Measurements from ENCODE around the gene MLLT3. TPM values are rescaled to one million over a fixed set of nuclear protein-coding genes. Genes with fewer than 3 reads are reported as not detected.

Gene MLLT3
- total RNA-seq, 1 experiment from 2014 or later, result 21.6 TPM

DNA sequence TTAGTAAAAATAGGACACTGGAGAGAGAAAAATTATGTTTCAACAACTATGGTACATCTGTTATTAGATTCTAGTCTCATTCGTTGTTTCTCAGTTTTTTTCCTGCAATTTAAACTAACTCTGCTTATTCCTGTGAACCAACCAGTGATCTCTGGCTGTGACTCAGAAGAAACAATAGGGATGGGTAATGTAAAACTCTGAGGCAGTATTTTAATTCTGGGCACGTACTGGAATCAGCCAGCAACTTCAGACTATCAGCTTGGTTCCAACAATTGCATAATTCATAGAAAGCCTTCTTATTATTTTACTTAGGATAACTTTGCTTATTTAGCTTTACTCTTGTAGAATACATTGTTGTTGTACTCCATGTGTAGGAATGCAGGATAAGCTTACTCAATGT, 28.8 kb downstream of the MLLT3 start:
- H3K4me2 ChIP-seq, result no peak overlapping the region
- H3K36me3 ChIP-seq (ENCODE audit: low read depth), result no peaks in the 10 kb centered on the region
- H3F3A ChIP-seq (ENCODE audit: insufficient read depth, low read depth), result no peaks in the 10 kb centered on the region
- no peaks in the 10 kb centered on the region for H3K9me3 ChIP-seq (ENCODE audit: insufficient read depth, low read depth)
- no peaks in the 10 kb centered on the region for H4K20me1 ChIP-seq (ENCODE audit: insufficient read depth)
- no peaks in the 10 kb centered on the region for H3K27me3 ChIP-seq (ENCODE audit: insufficient read depth, low read depth)
- H2AFZ ChIP-seq, result no peak overlapping the region
- ChIA-PET POLR2A (ENCODE audit: unreplicated experiment) (no interaction called here), CTCF (no interaction called here)
- no peaks in the 10 kb centered on the region for H3K4me1 ChIP-seq (replicated peaks; ENCODE audit: insufficient read depth)
- BruUV-seq (replicated peaks), result no TSS peak
- H3K9me2 ChIP-seq (ENCODE audit: insufficient read depth), result no peaks in the 10 kb centered on the region
- H3K4me3 ChIP-seq, result no peak overlapping the region
- intact Hi-C loops (cut with micrococcal nuclease; ENCODE audit: unreplicated experiment), result no loop called here
- no peak overlapping the region for H3K27ac ChIP-seq
- H3K79me2 ChIP-seq (ENCODE audit: low read depth), result no peaks in the 10 kb centered on the region
- DNase-seq, result no peak
- TF ChIP-seq, protein P1, sequence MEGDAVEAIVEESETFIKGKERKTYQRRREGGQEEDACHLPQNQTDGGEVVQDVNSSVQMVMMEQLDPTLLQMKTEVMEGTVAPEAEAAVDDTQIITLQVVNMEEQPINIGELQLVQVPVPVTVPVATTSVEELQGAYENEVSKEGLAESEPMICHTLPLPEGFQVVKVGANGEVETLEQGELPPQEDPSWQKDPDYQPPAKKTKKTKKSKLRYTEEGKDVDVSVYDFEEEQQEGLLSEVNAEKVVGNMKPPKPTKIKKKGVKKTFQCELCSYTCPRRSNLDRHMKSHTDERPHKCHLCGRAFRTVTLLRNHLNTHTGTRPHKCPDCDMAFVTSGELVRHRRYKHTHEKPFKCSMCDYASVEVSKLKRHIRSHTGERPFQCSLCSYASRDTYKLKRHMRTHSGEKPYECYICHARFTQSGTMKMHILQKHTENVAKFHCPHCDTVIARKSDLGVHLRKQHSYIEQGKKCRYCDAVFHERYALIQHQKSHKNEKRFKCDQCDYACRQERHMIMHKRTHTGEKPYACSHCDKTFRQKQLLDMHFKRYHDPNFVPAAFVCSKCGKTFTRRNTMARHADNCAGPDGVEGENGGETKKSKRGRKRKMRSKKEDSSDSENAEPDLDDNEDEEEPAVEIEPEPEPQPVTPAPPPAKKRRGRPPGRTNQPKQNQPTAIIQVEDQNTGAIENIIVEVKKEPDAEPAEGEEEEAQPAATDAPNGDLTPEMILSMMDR (conservative IDR thresholded peaks at IDR 0.05), result no peak
- TF ChIP-seq EZH2 (IDR thresholded peaks at IDR 0.05; ENCODE audit: low read depth), result no peak

DNA sequence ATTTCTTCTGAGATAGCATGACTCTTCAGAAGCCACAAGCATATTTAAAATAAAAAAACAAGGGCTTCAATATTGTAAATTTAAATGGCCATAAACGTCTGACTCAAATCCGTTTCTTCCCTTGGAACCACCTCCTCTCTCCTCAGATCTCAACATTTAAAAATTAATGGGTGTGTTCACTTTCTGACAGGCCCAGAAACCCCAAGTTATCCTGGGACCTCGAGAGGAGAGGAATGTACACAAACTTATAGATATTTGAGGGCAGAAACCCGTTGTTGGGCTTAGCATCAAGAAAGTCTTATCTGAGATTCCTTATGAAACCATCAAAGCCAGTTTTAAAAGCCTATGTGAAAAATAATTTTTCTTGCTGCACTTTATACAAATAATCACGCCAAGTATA, 29.2 kb downstream of the MLLT3 start:
- DNase-seq, result no peak
- no TSS peak for BruUV-seq (replicated peaks)
- no peaks in the 10 kb centered on the region for H3K9me3 ChIP-seq (ENCODE audit: insufficient read depth, low read depth)
- H3K4me1 ChIP-seq (replicated peaks; ENCODE audit: insufficient read depth), result no peaks in the 10 kb centered on the region
- ChIA-PET POLR2A (ENCODE audit: unreplicated experiment) (no interaction called here), CTCF (no interaction called here)
- no peak overlapping the region for H3K4me2 ChIP-seq
- H3K36me3 ChIP-seq (ENCODE audit: low read depth), result no peaks in the 10 kb centered on the region
- H3K4me3 ChIP-seq, result no peak overlapping the region
- H4K20me1 ChIP-seq (ENCODE audit: insufficient read depth), result no peaks in the 10 kb centered on the region
- no peaks in the 10 kb centered on the region for H3F3A ChIP-seq (ENCODE audit: insufficient read depth, low read depth)
- no peaks in the 10 kb centered on the region for H3K9me2 ChIP-seq (ENCODE audit: insufficient read depth)
- H2AFZ ChIP-seq, result no peak overlapping the region
- H3K79me2 ChIP-seq (ENCODE audit: low read depth), result no peaks in the 10 kb centered on the region
- H3K27ac ChIP-seq, result no peak overlapping the region
- no peaks in the 10 kb centered on the region for H3K27me3 ChIP-seq (ENCODE audit: insufficient read depth, low read depth)
- intact Hi-C loops (cut with micrococcal nuclease; ENCODE audit: unreplicated experiment), result no loop called here
- TF ChIP-seq, protein P1 (conservative IDR thresholded peaks at IDR 0.05), result no peak
- TF ChIP-seq EZH2 (IDR thresholded peaks at IDR 0.05; ENCODE audit: low read depth), result no peak

- no peaks in the 10 kb centered on the region for H3K9me2 ChIP-seq (ENCODE audit: insufficient read depth)
- intact Hi-C loops (cut with micrococcal nuclease; ENCODE audit: unreplicated experiment), result no loop called here
- H3K36me3 ChIP-seq (ENCODE audit: low read depth), result no peaks in the 10 kb centered on the region
- no peak overlapping the region for H2AFZ ChIP-seq
- no peak overlapping the region for H3K27ac ChIP-seq
- no peak for TF ChIP-seq EZH2 (IDR thresholded peaks at IDR 0.05; ENCODE audit: low read depth)
- H4K20me1 ChIP-seq (ENCODE audit: insufficient read depth), result no peaks in the 10 kb centered on the region
- no peaks in the 10 kb centered on the region for H3K4me1 ChIP-seq (replicated peaks; ENCODE audit: insufficient read depth)
- H3K9me3 ChIP-seq (ENCODE audit: insufficient read depth, low read depth), result no peaks in the 10 kb centered on the region
- DNase-seq, result no peak
- no peaks in the 10 kb centered on the region for H3K27me3 ChIP-seq (ENCODE audit: insufficient read depth, low read depth)
- CTCF ChIA-PET, result no interaction called here
- H3K79me2 ChIP-seq (ENCODE audit: low read depth), result no peaks in the 10 kb centered on the region
- BruUV-seq (replicated peaks), result no TSS peak
- POLR2A ChIA-PET (ENCODE audit: unreplicated experiment), result no interaction called here
- no peaks in the 10 kb centered on the region for H3F3A ChIP-seq (ENCODE audit: insufficient read depth, low read depth)
- H3K4me3 ChIP-seq, result no peak overlapping the region
- H3K4me2 ChIP-seq, result no peak overlapping the region
Observed at GRCh38 chr9:20592673-20593072, 29.6 kb downstream of the MLLT3 start.

DNA sequence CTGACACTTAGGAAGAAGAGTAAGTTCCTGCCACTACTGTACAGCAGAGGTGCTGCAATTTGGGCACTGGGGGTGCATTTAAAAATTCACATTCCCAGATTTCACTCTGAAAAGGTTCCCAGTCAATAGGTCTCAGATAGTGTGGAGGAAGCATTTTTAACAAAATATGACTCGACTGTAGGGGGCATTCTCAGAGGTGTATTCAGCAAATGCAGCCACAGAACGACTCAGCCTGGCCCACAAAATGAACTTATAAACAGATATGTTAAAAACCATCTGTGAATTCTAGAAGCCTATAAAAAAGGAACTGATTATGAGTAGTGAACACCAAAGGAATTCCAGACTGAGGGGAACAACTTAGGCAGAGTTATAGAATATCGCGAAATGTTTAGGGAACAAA, 31.1 kb downstream of the MLLT3 start:
- no peak for DNase-seq
- no peaks in the 10 kb centered on the region for H4K20me1 ChIP-seq (ENCODE audit: insufficient read depth)
- no peak overlapping the region for H3K4me3 ChIP-seq
- H3K27ac ChIP-seq, result no peak overlapping the region
- intact Hi-C loops (cut with micrococcal nuclease; ENCODE audit: unreplicated experiment), result no loop called here
- POLR2A ChIA-PET (ENCODE audit: unreplicated experiment), result no interaction called here
- BruUV-seq (replicated peaks), result no TSS peak
- no peaks in the 10 kb centered on the region for H3K9me2 ChIP-seq (ENCODE audit: insufficient read depth)
- no peaks in the 10 kb centered on the region for H3F3A ChIP-seq (ENCODE audit: insufficient read depth, low read depth)
- TF ChIP-seq EZH2 (IDR thresholded peaks at IDR 0.05; ENCODE audit: low read depth), result no peak
- TF ChIP-seq, protein P1 (conservative IDR thresholded peaks at IDR 0.05), result no peak
- H3K9me3 ChIP-seq (ENCODE audit: insufficient read depth, low read depth), result no peaks in the 10 kb centered on the region
- H3K4me1 ChIP-seq (replicated peaks; ENCODE audit: insufficient read depth), result no peaks in the 10 kb centered on the region
- H3K4me2 ChIP-seq, result no peak overlapping the region
- no peaks in the 10 kb centered on the region for H3K36me3 ChIP-seq (ENCODE audit: low read depth)
- CTCF ChIA-PET, result no interaction called here
- no peaks in the 10 kb centered on the region for H3K79me2 ChIP-seq (ENCODE audit: low read depth)
- no peaks in the 10 kb centered on the region for H3K27me3 ChIP-seq (ENCODE audit: insufficient read depth, low read depth)
- H2AFZ ChIP-seq, result no peak overlapping the region
